HEK293 (cell line): Measurements from ENCODE around the gene PLS3.

ENCODE experiments used
- GLI2 ChIP-seq: fragments of 450-650 bp; formaldehyde crosslinking; IDR thresholded peaks from 2 replicates; pipeline ENCODE4; 2017; ENCODE audit warnings: missing biosample characterization, missing genetic modification characterization, low read depth, borderline replicate concordance
- KLF7 ChIP-seq: fragments of 450-650 bp; formaldehyde crosslinking; IDR thresholded peaks from 2 replicates; pipeline ENCODE4 v1.5.1; 2016; ENCODE audit warnings: missing biosample characterization, missing genetic modification characterization, borderline replicate concordance
- PBX3 ChIP-seq: sonication (generic); formaldehyde crosslinking; IDR thresholded peaks from 2 replicates; pipeline ENCODE4 v1.8.1; 2022; ENCODE audit warnings: mild to moderate bottlenecking, moderate library complexity, missing genetic modification reagents
- REPIN1 ChIP-seq: fragments of 450-650 bp; formaldehyde crosslinking; IDR thresholded peaks from 2 replicates; pipeline ENCODE4 v1.5.1; 2017; ENCODE audit warnings: missing biosample characterization, missing genetic modification characterization, low read depth
- REST ChIP-seq: fragments of 450-650 bp; formaldehyde crosslinking; IDR thresholded peaks from 2 replicates; pipeline ENCODE4 v1.5.1; 2016; ENCODE audit warnings: missing biosample characterization, missing genetic modification characterization
- SCRT2 ChIP-seq: fragments of 450-650 bp; formaldehyde crosslinking; IDR thresholded peaks from 2 replicates; pipeline ENCODE4 v1.5.1; 2016; ENCODE audit warnings: missing biosample characterization, missing genetic modification characterization
- SP3 ChIP-seq: fragments of 450-650 bp; formaldehyde crosslinking; IDR thresholded peaks from 2 replicates; pipeline ENCODE4 v1.5.1; 2016; ENCODE audit warnings: missing biosample characterization, missing genetic modification characterization
- WT1 ChIP-seq: fragments of 450-650 bp; formaldehyde crosslinking; IDR thresholded peaks from 2 replicates; pipeline ENCODE4 v1.5.1; 2016; ENCODE audit warnings: missing biosample characterization, missing genetic modification characterization
- ZBTB8A ChIP-seq: fragments of 450-650 bp; formaldehyde crosslinking; IDR thresholded peaks from 2 replicates; pipeline ENCODE4 v1.5.1; 2016; ENCODE audit warnings: missing biosample characterization, missing genetic modification characterization
- ZFP37 ChIP-seq: fragments of 450-650 bp; formaldehyde crosslinking; IDR thresholded peaks from 2 replicates; pipeline ENCODE4 v1.5.1; 2016; ENCODE audit warnings: missing biosample characterization, missing genetic modification characterization
- ZNF121 ChIP-seq: fragments of 450-650 bp; formaldehyde crosslinking; IDR thresholded peaks from 2 replicates; pipeline ENCODE4 v1.5.1; 2016; ENCODE audit warnings: missing biosample characterization, missing genetic modification characterization
- ZNF19 ChIP-seq: fragments of 450-650 bp; formaldehyde crosslinking; IDR thresholded peaks from 2 replicates; pipeline ENCODE4; 2016; ENCODE audit warnings: missing biosample characterization, missing genetic modification characterization, low read depth
- ZNF202 ChIP-seq: fragments of 450-650 bp; formaldehyde crosslinking; IDR thresholded peaks from 2 replicates; pipeline ENCODE4 v1.5.1; 2016; ENCODE audit warnings: missing biosample characterization, missing genetic modification characterization, borderline replicate concordance
- ZNF221 ChIP-seq: fragments of 450-650 bp; formaldehyde crosslinking; IDR thresholded peaks from 2 replicates; pipeline ENCODE4 v1.5.1; 2017; ENCODE audit warnings: missing biosample characterization, missing genetic modification characterization, borderline replicate concordance
- ZNF266 ChIP-seq: fragments of 450-650 bp; formaldehyde crosslinking; IDR thresholded peaks from 2 replicates; pipeline ENCODE4 v1.5.1; 2016; ENCODE audit warnings: missing biosample characterization, missing genetic modification characterization, low read depth
- ZNF362 ChIP-seq: fragments of 450-650 bp; formaldehyde crosslinking; IDR thresholded peaks from 2 replicates; pipeline ENCODE4 v1.5.1; 2016; ENCODE audit warnings: missing biosample characterization, missing genetic modification characterization
- ZNF394 ChIP-seq: fragments of 450-650 bp; formaldehyde crosslinking; IDR thresholded peaks from 2 replicates; pipeline ENCODE4 v1.5.1; 2016; ENCODE audit warnings: missing biosample characterization, missing genetic modification characterization, mild to moderate bottlenecking, moderate library complexity, borderline replicate concordance
- ZNF416 ChIP-seq: fragments of 450-650 bp; formaldehyde crosslinking; IDR thresholded peaks from 2 replicates; pipeline ENCODE4 v1.5.1; 2016; ENCODE audit warnings: missing biosample characterization, missing genetic modification characterization
- ZNF423 ChIP-seq: fragments of 450-650 bp; formaldehyde crosslinking; IDR thresholded peaks from 2 replicates; pipeline ENCODE4 v1.5.1; 2016; ENCODE audit warnings: missing biosample characterization, missing genetic modification characterization
- ZNF426 ChIP-seq: fragments of 450-650 bp; formaldehyde crosslinking; IDR thresholded peaks from 2 replicates; pipeline ENCODE4 v1.5.1; 2017; ENCODE audit warnings: missing biosample characterization, missing genetic modification characterization, mild to moderate bottlenecking, inconsistent platforms, moderate library complexity
- ZNF433 ChIP-seq: fragments of 450-650 bp; formaldehyde crosslinking; IDR thresholded peaks from 2 replicates; pipeline ENCODE4 v1.5.1; 2016; ENCODE audit warnings: missing biosample characterization, missing genetic modification characterization, low read depth
- ZNF48 ChIP-seq: fragments of 450-650 bp; formaldehyde crosslinking; IDR thresholded peaks from 2 replicates; pipeline ENCODE4 v1.5.1; 2016; ENCODE audit warnings: missing biosample characterization, missing genetic modification characterization
- ZNF510 ChIP-seq: fragments of 450-650 bp; formaldehyde crosslinking; IDR thresholded peaks from 2 replicates; pipeline ENCODE4 v1.5.1; 2018; ENCODE audit warnings: mild to moderate bottlenecking, missing genetic modification characterization, missing biosample characterization; ENCODE audit not compliant: insufficient replicate concordance
- ZNF518A ChIP-seq: fragments of 450-650 bp; formaldehyde crosslinking; conservative IDR thresholded peaks from 2 replicates; pipeline ENCODE4 v1.5.1; 2016; ENCODE audit warnings: low read depth, missing biosample characterization, missing genetic modification characterization
- ZNF521 ChIP-seq: fragments of 450-650 bp; formaldehyde crosslinking; IDR thresholded peaks from 2 replicates; pipeline ENCODE4 v1.5.1; 2017; ENCODE audit warnings: missing biosample characterization, mild to moderate bottlenecking, missing genetic modification characterization
- ZNF529 ChIP-seq: fragments of 450-650 bp; formaldehyde crosslinking; IDR thresholded peaks from 2 replicates; pipeline ENCODE4 v1.5.1; 2017; ENCODE audit warnings: missing genetic modification characterization, missing biosample characterization; ENCODE audit not compliant: insufficient replicate concordance
- ZNF558 ChIP-seq: fragments of 450-650 bp; formaldehyde crosslinking; IDR thresholded peaks from 2 replicates; pipeline ENCODE4 v1.5.1; 2016; ENCODE audit warnings: missing biosample characterization, missing genetic modification characterization
- ZNF629 ChIP-seq: fragments of 450-650 bp; formaldehyde crosslinking; IDR thresholded peaks from 2 replicates; pipeline ENCODE4 v1.5.1; 2017; ENCODE audit warnings: missing biosample characterization, missing genetic modification characterization
- ZNF791 ChIP-seq: fragments of 450-650 bp; formaldehyde crosslinking; IDR thresholded peaks from 2 replicates; pipeline ENCODE4 v1.5.1; 2016; ENCODE audit warnings: missing biosample characterization, missing genetic modification characterization
- ZXDB ChIP-seq: fragments of 450-650 bp; formaldehyde crosslinking; IDR thresholded peaks from 2 replicates; pipeline ENCODE4 v1.5.1; 2016; ENCODE audit warnings: missing biosample characterization, missing genetic modification characterization

Gene PLS3

GRCh38 chrX:115534383-115534782, 26.6 kb upstream of the PLS3 start (continued):
- peak; percentile 92 for TF ChIP-seq ZNF518A (tag by site-specific recombination)
- no peak for TF ChIP-seq ZNF423 (tag by site-specific recombination)
- no peak for TF ChIP-seq PBX3
- TF ChIP-seq ZNF433 (tag by site-specific recombination), result peak; percentile 90
- peak; percentile 87 for TF ChIP-seq ZNF426 (tag by site-specific recombination)
- peak; percentile 63; the same call in 1 of the 2 replicates for TF ChIP-seq ZNF266 (tag by site-specific recombination)
- TF ChIP-seq WT1 (tag by site-specific recombination), result no peak
- no peak for TF ChIP-seq REPIN1 (tag by site-specific recombination)
- TF ChIP-seq ZNF121 (tag by site-specific recombination), result no peak
- no peak for TF ChIP-seq ZNF48 (tag by site-specific recombination)
- TF ChIP-seq SP3 (tag by site-specific recombination), result 0 out of 2 replicates have a peak, but pooled peaks have one; percentile 17
- no peak for TF ChIP-seq ZNF416
- peak; percentile 66; the same call in 1 of the 2 replicates for TF ChIP-seq REST (tag by site-specific recombination)
- TF ChIP-seq ZBTB8A (tag by site-specific recombination), result peak; percentile 73
- peak; percentile 39; the same call in 1 of the 2 replicates for TF ChIP-seq ZNF629
- peak; percentile 14; the same call in 1 of the 2 replicates for TF ChIP-seq GLI2 (tag by site-specific recombination)
- TF ChIP-seq ZNF202 (tag by site-specific recombination), result peak; percentile 83; the same call in 1 of the 2 replicates
- TF ChIP-seq ZNF791, result 0 out of 2 replicates have a peak, but pooled peaks have one; percentile 20
- 0 out of 2 replicates have a peak, but pooled peaks have one; percentile 62 for TF ChIP-seq ZNF19 (tag by site-specific recombination)
- 0 out of 2 replicates have a peak, but pooled peaks have one; percentile 37 for TF ChIP-seq ZNF558 (tag by site-specific recombination)
- peak; percentile 92 for TF ChIP-seq ZNF394 (tag by site-specific recombination)
- TF ChIP-seq ZNF362 (tag by site-specific recombination), result no peak
- no peak for TF ChIP-seq ZFP37 (tag by site-specific recombination)
- TF ChIP-seq ZNF510 (tag by site-specific recombination), result peak; percentile 74
- TF ChIP-seq SCRT2 (tag by site-specific recombination), result no peak
- 0 out of 2 replicates have a peak, but pooled peaks have one; percentile 23 for TF ChIP-seq ZXDB (tag by site-specific recombination)
- TF ChIP-seq ZNF221 (tag by site-specific recombination), result no peak
- no peak for TF ChIP-seq ZNF521 (tag by site-specific recombination)
- TF ChIP-seq ZNF529 (tag by site-specific recombination), result peak; percentile 57
- 0 out of 2 replicates have a peak, but pooled peaks have one; percentile 16 for TF ChIP-seq KLF7
